ENCODE results near the gene TMEM163.

The TMEM163 gene

DNA sequence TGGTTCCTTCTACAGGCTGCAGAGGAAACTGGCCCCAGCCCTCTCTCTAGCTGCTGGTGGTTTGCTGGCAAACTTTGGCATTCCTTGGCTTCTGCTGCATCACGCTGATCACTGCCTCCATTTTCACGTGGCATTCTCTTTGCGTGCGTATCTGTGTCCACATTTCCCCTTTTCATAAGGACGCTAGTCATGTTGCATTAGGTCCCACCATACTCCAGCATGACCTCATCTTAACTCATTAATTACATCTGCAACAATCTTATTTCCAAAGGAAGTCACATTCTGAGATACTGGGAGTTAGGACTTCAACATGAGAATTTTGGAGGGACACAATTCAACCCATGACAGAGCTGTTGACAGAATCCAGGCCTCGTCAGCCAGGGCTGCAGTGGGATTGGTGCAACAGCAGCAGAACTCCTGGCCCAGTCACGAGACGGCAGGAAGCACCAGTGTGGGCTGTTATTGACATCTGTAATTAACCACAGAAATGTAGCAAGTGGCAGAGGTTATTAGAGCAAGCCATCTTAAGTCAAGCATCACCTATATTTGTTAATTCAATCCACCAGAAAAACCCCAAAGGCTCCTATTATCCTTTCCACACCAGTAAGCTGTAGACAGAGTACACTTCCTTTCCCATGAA, 132.4 kb downstream of the TMEM163 start:
- no peaks in the 10 kb centered on the region for H3K4me1 ChIP-seq (ENCODE audit: control insufficient read depth in 1 of 2, insufficient read depth in 2 of 2, low read length in 2 of 2)
- H3K9me3 ChIP-seq (ENCODE audit: control insufficient read depth in 1 of 2, low read length in 2 of 2), result peaks cover 14 to 16% of the 10 kb centered on the region in 2 donors
- no peak overlapping the region for H3K4me3 ChIP-seq (ENCODE audit: low read depth in 1 of 2, low read length in 2 of 2)
- H3K9ac ChIP-seq (ENCODE audit: low read depth in 1 of 2, low read length in 2 of 2), result no peak overlapping the region
- H3K27ac ChIP-seq (ENCODE audit: low read depth, low read length), result no peak overlapping the region
- no peaks in the 10 kb centered on the region for H3K27me3 ChIP-seq (ENCODE audit: control insufficient read depth in 1 of 2, insufficient read depth in 2 of 2, low read length in 2 of 2)
- no peaks in the 10 kb centered on the region for H3K36me3 ChIP-seq (ENCODE audit: control insufficient read depth in 1 of 2, insufficient read depth in 2 of 2, low read length in 2 of 2)

DNA sequence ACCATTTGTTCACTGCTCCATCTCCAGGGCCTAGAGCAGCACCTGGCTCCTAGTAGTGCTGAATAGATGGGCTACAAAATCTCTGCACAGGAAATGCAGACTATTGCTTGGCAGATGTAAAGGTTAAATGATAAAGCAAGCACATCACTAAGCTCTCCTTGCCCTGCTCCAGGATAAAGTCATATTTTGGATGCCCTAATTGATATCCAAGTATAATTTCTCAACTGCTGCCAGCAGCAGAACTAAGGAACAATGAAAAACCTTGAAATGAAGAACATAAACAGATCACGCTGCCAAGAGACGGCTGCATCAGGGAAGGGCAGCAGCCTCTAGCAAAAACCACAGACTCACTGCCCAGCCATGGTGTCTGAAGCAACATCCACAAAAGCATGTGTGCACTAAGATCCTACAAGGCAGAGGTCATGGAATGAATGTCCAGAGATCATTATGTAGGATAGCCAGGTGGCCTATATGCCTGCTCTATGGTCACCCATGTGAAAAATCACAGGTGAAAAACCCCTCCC, 134.7 kb downstream of the TMEM163 start:
- Histone ChIP-seq H3K9ac (ENCODE audit: low read depth in 1 of 2, low read length in 2 of 2) (no peak overlapping the region), H3K27me3 (ENCODE audit: control insufficient read depth in 1 of 2, insufficient read depth in 2 of 2, low read length in 2 of 2) (no peaks in the 10 kb centered on the region), H3K4me3 (ENCODE audit: low read depth in 1 of 2, low read length in 2 of 2) (no peak overlapping the region), H3K27ac (ENCODE audit: low read depth, low read length) (no peak overlapping the region), H3K36me3 (ENCODE audit: control insufficient read depth in 1 of 2, insufficient read depth in 2 of 2, low read length in 2 of 2) (no peaks in the 10 kb centered on the region), H3K4me1 (ENCODE audit: control insufficient read depth in 1 of 2, insufficient read depth in 2 of 2, low read length in 2 of 2) (no peaks in the 10 kb centered on the region), H3K9me3 (ENCODE audit: control insufficient read depth in 1 of 2, low read length in 2 of 2) (peaks cover 0 to 2% of the 10 kb centered on the region in 2 donors)

DNA sequence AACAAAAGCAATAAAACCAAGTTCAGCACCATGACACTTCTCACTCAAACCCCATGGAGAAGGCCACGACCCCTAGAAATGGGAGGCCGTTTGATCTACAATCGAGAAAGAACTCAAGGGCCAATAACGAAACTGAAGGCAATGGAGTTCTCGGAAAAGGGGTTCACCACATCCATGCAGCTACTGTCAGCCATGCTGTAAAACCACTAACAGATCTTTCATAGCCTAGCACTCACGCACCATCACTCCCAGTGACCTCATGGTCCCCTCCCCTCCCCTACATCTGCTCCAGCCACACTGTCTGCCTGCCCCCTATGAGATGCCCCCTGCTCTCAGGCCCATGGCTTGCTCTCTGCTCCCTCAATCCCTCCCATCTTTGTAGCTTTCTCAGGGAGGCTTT, 135.3 kb downstream of the TMEM163 start:
- H3K27ac ChIP-seq (ENCODE audit: low read depth, low read length), result no peak overlapping the region
- no peaks in the 10 kb centered on the region for H3K27me3 ChIP-seq (ENCODE audit: control insufficient read depth in 1 of 2, insufficient read depth in 2 of 2, low read length in 2 of 2)
- no peak overlapping the region for H3K9ac ChIP-seq (ENCODE audit: low read depth in 1 of 2, low read length in 2 of 2)
- H3K36me3 ChIP-seq (ENCODE audit: control insufficient read depth in 1 of 2, insufficient read depth in 2 of 2, low read length in 2 of 2), result no peaks in the 10 kb centered on the region
- peaks cover 0 to 2% of the 10 kb centered on the region in 2 donors for H3K9me3 ChIP-seq (ENCODE audit: control insufficient read depth in 1 of 2, low read length in 2 of 2)
- H3K4me3 ChIP-seq (ENCODE audit: low read depth in 1 of 2, low read length in 2 of 2), result no peak overlapping the region
- H3K4me1 ChIP-seq (ENCODE audit: control insufficient read depth in 1 of 2, insufficient read depth in 2 of 2, low read length in 2 of 2), result no peaks in the 10 kb centered on the region

DNA sequence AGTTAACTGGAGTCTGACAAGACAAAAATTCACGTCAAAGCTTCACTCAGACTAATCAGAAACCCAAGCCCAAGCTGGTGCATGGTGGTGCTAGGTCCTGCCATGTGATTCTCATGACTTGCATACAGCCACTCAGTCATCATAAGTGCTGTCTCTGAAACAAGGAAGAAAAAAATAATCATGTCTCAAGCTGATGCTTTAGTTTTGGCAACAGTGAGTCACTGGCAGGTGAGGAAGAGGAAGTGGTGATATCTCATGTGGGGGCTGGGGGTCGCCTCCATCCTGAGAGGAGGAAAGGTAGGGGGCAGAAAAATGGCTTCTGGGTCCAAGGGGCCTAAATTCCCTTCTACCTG, 136.3 kb downstream of the TMEM163 start:
- Histone ChIP-seq H3K4me3 (ENCODE audit: low read depth in 1 of 2, low read length in 2 of 2) (no peak overlapping the region), H3K27ac (ENCODE audit: low read depth, low read length) (no peak overlapping the region), H3K9ac (ENCODE audit: low read depth in 1 of 2, low read length in 2 of 2) (no peak overlapping the region)

DNA sequence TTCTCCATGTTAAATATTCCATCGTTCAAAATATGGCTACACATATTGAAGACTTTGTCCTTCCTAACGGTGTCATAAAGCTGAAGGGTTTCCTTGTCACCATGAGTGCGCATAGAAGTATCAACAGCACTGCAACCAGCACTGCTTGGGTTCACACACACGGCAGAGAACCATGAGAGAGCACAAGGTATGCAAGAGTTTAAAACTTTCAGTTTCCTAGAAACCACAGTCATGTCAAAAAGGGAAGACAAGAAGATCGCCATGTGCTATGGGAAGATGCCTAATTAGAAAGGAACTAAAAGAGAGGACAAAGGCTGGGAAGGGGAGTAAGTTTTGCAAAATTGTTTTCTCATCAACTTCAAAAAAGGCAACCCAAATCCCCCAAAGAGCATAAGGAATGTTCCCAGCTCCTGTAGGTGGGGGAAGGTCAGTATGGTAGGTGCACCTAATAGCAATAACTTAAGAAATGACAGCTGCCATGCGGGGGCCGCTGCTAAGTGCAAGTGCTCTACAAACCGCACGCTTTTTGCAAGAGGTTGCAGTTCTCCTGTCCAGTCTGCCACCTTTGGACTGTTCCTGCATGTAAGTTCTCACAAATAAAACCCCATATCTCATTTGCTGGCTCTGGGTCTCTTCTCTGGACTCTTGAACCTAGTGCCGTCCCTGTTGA, 136.8 kb downstream of the TMEM163 start:
- Histone ChIP-seq H3K9ac (ENCODE audit: low read depth in 1 of 2, low read length in 2 of 2) (no peak overlapping the region), H3K36me3 (ENCODE audit: control insufficient read depth in 1 of 2, insufficient read depth in 2 of 2, low read length in 2 of 2) (no peaks in the 10 kb centered on the region), H3K27ac (ENCODE audit: low read depth, low read length) (no peak overlapping the region)

More for the DNA sequence above, 136.3 kb downstream of the TMEM163 start:
- Histone ChIP-seq H3K4me1 (ENCODE audit: control insufficient read depth in 1 of 2, insufficient read depth in 2 of 2, low read length in 2 of 2) (no peaks in the 10 kb centered on the region), H3K27me3 (ENCODE audit: control insufficient read depth in 1 of 2, insufficient read depth in 2 of 2, low read length in 2 of 2) (no peaks in the 10 kb centered on the region), H3K9me3 (ENCODE audit: control insufficient read depth in 1 of 2, low read length in 2 of 2) (no peaks in the 10 kb centered on the region), H3K36me3 (ENCODE audit: control insufficient read depth in 1 of 2, insufficient read depth in 2 of 2, low read length in 2 of 2) (no peaks in the 10 kb centered on the region)

DNA sequence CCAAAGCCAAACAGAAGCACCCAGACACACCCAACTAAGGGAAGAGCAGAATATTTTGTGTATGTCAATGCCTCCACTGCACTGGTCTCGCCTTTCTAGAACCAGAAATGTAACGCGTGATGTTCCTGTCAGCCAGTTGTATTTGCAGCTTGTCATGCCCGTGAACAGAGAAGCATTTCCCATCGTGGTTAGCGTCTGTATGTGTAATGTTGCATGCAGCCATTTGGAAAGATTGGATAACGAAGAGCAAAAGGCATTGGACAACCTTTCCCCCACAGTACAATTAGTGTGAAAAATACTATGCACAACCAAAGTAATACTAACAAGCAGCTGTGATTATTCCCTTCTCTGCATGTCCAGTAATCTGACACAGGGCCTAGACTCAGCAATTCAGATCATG, 140.5 kb downstream of the TMEM163 start:
- H3K4me3 ChIP-seq (ENCODE audit: low read depth in 1 of 2, low read length in 2 of 2), result no peak overlapping the region
- H3K36me3 ChIP-seq (ENCODE audit: control insufficient read depth in 1 of 2, insufficient read depth in 2 of 2, low read length in 2 of 2), result no peaks in the 10 kb centered on the region
- H3K9me3 ChIP-seq (ENCODE audit: control insufficient read depth in 1 of 2, low read length in 2 of 2), result no peaks in the 10 kb centered on the region
- no peak overlapping the region for H3K27ac ChIP-seq (ENCODE audit: low read depth, low read length)
- H3K27me3 ChIP-seq (ENCODE audit: control insufficient read depth in 1 of 2, insufficient read depth in 2 of 2, low read length in 2 of 2), result no peaks in the 10 kb centered on the region
- H3K9ac ChIP-seq (ENCODE audit: low read depth in 1 of 2, low read length in 2 of 2), result no peak overlapping the region
- H3K4me1 ChIP-seq (ENCODE audit: control insufficient read depth in 1 of 2, insufficient read depth in 2 of 2, low read length in 2 of 2), result no peaks in the 10 kb centered on the region

More for the DNA sequence above, 136.8 kb downstream of the TMEM163 start:
- no peak overlapping the region for H3K4me3 ChIP-seq (ENCODE audit: low read depth in 1 of 2, low read length in 2 of 2)
- no peaks in the 10 kb centered on the region for H3K4me1 ChIP-seq (ENCODE audit: control insufficient read depth in 1 of 2, insufficient read depth in 2 of 2, low read length in 2 of 2)
- H3K9me3 ChIP-seq (ENCODE audit: control insufficient read depth in 1 of 2, low read length in 2 of 2), result no peaks in the 10 kb centered on the region
- H3K27me3 ChIP-seq (ENCODE audit: control insufficient read depth in 1 of 2, insufficient read depth in 2 of 2, low read length in 2 of 2), result no peaks in the 10 kb centered on the region

DNA sequence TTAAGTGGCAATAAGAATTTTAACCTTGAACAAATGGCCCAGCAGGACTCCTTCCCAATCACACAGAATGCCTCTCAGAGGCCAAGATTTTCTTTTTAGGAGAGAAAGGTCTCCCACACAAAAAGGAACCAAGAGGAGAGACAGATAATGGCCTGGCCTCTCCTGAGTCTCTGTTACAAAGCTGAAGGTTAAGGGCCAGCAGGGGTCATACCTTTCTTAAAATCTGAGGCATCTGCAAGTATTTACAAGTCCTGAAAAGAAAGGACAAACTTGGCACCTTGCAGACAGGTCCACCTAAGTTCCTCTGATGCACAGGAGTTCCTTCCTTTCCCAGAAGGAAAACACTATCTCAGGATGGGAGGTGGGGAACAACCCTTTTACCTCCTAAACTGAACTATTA, 142.3 kb downstream of the TMEM163 start:
- no peaks in the 10 kb centered on the region for H3K27me3 ChIP-seq (ENCODE audit: control insufficient read depth in 1 of 2, insufficient read depth in 2 of 2, low read length in 2 of 2)
- H3K27ac ChIP-seq (ENCODE audit: low read depth, low read length), result no peak overlapping the region
- no peaks in the 10 kb centered on the region for H3K36me3 ChIP-seq (ENCODE audit: control insufficient read depth in 1 of 2, insufficient read depth in 2 of 2, low read length in 2 of 2)
- no peak overlapping the region for H3K9ac ChIP-seq (ENCODE audit: low read depth in 1 of 2, low read length in 2 of 2)
- no peak overlapping the region for H3K4me3 ChIP-seq (ENCODE audit: low read depth in 1 of 2, low read length in 2 of 2)
- H3K4me1 ChIP-seq (ENCODE audit: control insufficient read depth in 1 of 2, insufficient read depth in 2 of 2, low read length in 2 of 2), result no peaks in the 10 kb centered on the region
- no peaks in the 10 kb centered on the region for H3K9me3 ChIP-seq (ENCODE audit: control insufficient read depth in 1 of 2, low read length in 2 of 2)

DNA sequence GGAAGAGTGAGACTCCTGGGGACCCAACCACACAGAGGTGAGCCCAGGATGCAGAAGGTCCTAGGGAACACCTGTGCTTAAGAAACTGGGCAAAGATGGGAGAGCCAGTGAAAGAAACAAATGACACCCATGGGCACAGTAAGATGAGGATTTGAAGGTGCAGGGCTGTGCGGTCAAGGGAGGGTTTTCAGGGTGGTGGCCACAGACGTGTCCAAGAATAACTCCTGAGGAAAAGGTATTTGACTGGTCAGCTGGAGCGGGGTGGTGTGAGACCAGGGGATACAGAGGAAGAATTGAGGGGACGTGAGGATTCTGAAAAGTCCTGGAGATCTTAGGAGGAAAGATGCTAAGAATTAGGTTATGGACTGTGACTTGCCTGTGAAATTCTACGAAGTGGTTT, 142.9 kb downstream of the TMEM163 start:
- Histone ChIP-seq H3K27me3 (ENCODE audit: control insufficient read depth in 1 of 2, insufficient read depth in 2 of 2, low read length in 2 of 2) (no peaks in the 10 kb centered on the region), H3K4me1 (ENCODE audit: control insufficient read depth in 1 of 2, insufficient read depth in 2 of 2, low read length in 2 of 2) (no peaks in the 10 kb centered on the region), H3K36me3 (ENCODE audit: control insufficient read depth in 1 of 2, insufficient read depth in 2 of 2, low read length in 2 of 2) (no peaks in the 10 kb centered on the region), H3K27ac (ENCODE audit: low read depth, low read length) (no peak overlapping the region), H3K9me3 (ENCODE audit: control insufficient read depth in 1 of 2, low read length in 2 of 2) (no peaks in the 10 kb centered on the region), H3K4me3 (ENCODE audit: low read depth in 1 of 2, low read length in 2 of 2) (no peak overlapping the region), H3K9ac (ENCODE audit: low read depth in 1 of 2, low read length in 2 of 2) (no peak overlapping the region)

DNA sequence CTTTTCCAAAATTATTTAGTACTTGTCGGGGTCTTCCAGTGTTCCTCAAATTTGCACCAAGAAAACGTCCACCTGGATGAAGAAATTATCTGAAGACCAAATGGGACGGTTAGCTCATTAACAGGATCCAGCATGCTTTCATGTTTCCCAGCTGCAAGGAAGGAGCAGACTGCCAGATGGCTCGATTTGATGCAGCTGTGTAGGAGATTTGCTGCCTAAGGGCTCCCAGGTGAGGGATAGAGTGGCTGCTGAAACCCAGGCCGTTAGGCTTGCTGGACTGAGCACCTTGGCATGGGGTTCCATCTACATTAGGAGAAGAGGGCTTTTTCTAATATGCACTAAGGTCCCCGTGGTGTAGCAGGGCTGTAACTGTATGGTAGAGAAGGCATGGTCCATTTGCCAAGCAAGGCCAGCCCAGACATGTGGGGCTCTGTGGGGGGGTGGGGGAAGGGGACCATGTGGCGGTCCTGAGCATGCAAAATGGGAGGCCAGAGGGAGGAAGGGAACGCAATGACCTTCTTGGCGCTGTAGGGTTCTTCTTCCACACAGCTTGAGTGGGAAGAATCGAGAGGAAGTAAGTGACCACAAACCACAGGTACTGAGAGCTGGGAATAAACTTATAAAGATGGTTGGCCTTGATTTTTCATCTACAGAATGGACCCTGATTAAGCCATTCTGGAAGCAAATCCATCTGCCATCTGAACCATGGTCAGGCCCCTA, 144.0 kb downstream of the TMEM163 start:
- Histone ChIP-seq H3K27me3 (ENCODE audit: control insufficient read depth in 1 of 2, insufficient read depth in 2 of 2, low read length in 2 of 2) (no peaks in the 10 kb centered on the region), H3K4me1 (ENCODE audit: control insufficient read depth in 1 of 2, insufficient read depth in 2 of 2, low read length in 2 of 2) (no peaks in the 10 kb centered on the region), H3K9me3 (ENCODE audit: control insufficient read depth in 1 of 2, low read length in 2 of 2) (no peaks in the 10 kb centered on the region), H3K27ac (ENCODE audit: low read depth, low read length) (no peak overlapping the region), H3K9ac (ENCODE audit: low read depth in 1 of 2, low read length in 2 of 2) (no peak overlapping the region), H3K4me3 (ENCODE audit: low read depth in 1 of 2, low read length in 2 of 2) (no peak overlapping the region), H3K36me3 (ENCODE audit: control insufficient read depth in 1 of 2, insufficient read depth in 2 of 2, low read length in 2 of 2) (no peaks in the 10 kb centered on the region)

DNA sequence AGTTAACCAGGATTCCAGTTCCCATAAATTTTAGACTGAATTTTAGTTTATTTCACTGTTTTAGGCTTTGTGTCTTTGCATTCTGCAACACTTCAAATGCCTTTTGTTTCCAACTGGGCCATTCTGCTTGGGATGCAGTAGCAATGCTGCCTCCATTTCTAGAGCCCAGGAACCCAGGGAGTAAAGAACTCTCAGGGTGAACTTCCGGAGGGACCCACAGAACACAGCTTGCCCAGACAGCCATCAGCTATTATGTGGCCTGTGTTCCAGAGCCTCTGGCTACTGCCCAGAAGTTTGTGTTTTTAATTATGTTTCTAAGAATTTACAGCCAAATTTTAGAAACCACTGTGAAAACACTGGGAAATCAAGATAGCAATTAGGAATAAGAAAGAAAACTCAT, 145.1 kb downstream of the TMEM163 start:
- Histone ChIP-seq H3K9ac (ENCODE audit: low read depth in 1 of 2, low read length in 2 of 2) (no peak overlapping the region), H3K9me3 (ENCODE audit: control insufficient read depth in 1 of 2, low read length in 2 of 2) (no peaks in the 10 kb centered on the region), H3K4me1 (ENCODE audit: control insufficient read depth in 1 of 2, insufficient read depth in 2 of 2, low read length in 2 of 2) (no peaks in the 10 kb centered on the region), H3K36me3 (ENCODE audit: control insufficient read depth in 1 of 2, insufficient read depth in 2 of 2, low read length in 2 of 2) (no peaks in the 10 kb centered on the region), H3K27me3 (ENCODE audit: control insufficient read depth in 1 of 2, insufficient read depth in 2 of 2, low read length in 2 of 2) (no peaks in the 10 kb centered on the region), H3K4me3 (ENCODE audit: low read depth in 1 of 2, low read length in 2 of 2) (no peak overlapping the region), H3K27ac (ENCODE audit: low read depth, low read length) (no peak overlapping the region)
